Measurements from ENCODE around the gene BMP10.

Gene BMP10

DNA sequence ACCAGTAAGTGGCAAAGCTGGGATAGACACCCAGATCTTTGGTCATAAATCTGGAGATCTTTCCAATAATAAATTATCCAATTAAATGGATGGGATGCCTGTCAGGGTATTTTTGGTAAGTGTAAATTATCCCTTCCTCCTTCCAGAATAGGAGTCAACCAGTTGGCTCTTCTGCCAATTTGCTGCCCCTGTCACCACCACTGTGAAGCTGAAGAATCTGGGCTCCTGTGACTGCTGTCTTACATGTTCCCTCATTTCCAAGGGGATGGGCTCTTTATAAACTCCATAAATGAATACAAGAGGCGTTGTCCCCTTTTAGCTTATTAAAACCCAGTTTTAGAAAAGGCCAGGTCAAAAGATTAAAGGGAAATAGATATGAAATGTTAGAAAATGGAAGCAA is 17.8 kb upstream of the BMP10 start:
- DNase-seq, result no peak

- DNase-seq, result no peak
Observed at GRCh38 chr2:68888038-68888704, 17.0 kb upstream of the BMP10 start.

DNA sequence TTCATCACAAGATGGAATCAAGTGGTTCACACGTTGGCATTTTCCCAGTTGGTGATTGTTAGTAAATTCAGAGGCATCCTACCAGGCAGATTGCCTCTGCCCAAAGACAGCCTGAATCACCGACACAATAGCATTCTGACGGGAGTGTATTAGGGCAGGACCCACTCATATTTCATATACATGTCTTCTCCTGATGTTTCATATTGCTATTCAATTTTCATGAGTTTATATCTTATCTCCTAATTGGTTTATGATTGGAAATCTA is 14.5 kb upstream of the BMP10 start:
- DNase-seq, result no peak

DNA sequence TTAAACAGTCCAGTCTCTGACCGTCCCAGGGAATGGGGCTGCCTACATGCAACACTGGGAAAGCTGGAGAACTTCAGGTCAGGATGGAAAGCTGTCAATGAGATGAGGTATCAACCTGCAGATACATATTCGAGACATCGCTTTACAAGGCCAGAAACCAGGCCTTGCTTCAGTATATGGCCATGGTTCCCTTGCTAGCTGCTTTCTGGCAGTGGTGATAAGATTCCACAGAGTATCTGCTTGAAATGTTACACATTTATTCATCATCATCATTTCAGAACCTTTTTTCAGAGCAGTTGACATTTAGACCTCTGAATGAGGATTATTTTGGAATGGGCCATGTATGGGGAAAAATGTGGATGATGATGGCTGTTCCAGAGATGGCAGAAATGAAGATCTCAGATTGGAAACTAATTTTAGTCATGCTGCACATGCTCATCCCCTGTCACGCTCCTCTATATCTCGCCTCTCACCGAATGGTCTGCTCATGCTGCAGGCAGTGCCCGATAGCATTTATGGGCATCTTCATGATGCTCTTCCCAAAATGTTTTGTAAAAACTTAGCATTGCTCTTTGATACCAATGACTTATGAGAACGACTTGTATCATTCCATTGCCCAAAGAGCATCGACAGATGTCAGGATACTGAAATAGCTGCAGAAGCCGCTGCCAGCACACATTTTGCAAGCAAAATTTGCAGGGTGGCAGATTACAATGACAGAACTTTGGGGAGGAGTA is 14.0 kb upstream of the BMP10 start:
- DNase-seq, result no peak

DNA sequence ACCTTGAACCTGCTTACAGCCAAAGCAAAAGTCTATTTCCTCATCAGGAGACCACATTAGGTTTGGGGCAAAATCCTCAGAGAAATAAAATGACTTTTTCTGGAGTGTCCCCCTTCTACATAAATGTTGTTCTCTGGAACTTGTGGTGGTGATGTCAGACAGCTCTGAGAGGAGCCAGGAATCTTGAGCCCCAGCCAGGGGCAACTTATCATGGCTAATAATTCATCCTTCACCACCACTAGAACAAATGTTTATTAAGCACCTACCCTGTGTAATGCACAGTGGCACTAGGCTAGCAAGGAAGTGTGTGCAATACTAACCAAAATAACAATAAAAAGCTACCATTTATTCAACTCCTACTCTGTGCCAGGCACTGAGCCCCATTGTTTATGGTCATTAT is 9.0 kb upstream of the BMP10 start:
- no peak for DNase-seq

DNA sequence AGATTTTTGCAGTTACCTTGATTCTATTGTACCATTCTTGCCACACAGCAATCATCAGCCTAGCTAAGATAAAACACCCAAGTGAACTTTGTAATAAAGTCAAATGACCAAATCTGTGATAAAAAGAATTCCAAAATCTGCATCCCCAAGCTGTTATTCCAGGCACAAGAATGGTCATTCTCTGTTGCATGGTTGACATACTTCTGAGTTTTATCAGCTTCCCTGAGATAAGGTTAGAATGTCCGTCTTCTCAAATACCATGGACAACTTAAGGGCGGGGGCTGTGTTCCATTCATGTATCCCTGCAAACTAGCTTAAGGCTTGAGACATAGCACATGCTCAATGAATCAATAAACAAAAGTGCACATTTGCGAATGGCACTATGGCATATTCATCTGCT is 8.1 kb upstream of the BMP10 start:
- DNase-seq, result no peak

DNA sequence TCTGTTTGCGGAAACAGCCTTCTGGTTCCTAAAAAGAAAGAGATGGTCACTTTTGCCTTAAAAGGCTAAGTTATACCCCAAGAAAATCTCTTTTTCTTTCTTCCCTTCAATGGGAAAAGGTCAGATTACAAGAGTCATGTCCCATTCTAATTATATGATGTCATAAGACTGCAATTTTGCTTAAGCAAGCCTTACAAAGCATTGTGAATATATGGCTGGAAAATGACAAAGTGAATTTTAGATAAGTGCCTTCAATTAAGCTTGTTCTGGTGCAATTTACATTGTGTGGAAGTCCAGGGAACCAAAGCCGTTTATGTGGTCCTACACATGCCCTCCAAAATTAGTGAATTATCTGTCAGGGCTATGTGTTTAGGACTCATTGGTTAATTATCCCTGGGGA is 7.6 kb upstream of the BMP10 start:
- DNase-seq, result no peak

DNA sequence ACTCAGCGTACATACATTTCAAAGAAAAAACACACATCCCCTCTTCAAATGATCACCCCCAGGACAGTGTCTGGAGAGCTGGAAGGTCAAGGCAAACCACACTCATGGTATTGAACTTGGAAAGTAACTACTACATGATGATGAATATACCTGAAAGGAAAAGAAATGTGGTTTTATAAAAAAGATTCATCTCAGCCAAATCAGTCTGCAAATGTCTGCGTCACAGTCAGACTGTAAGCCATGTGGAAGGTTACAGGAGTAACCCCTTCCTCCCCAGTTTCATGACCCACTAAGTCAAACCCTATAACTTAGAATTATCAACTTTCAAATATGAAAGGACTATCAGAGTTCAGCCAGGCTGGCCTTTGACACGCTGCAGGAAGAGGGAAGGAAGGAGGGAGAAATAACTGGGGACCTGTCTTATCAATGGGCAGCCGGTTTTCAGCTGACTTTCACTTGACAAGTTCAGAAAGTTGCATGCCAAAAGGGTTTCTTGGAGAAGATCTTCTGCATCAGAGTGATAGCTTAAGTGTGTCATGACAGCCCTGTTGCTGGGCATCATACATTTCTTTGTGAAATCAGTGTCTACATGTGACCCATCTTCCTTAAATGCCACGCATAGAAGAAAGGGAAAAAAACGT is 7.0 kb upstream of the BMP10 start:
- no peak for DNase-seq

GRCh38 chr2:68877079-68877772 is 6.0 kb upstream of the BMP10 start:
- DNase-seq, result no peak

GRCh38 chr2:68870215-68870614 is 982 bp downstream of the BMP10 start:
- DNase-seq, result peak; percentile 51

DNA sequence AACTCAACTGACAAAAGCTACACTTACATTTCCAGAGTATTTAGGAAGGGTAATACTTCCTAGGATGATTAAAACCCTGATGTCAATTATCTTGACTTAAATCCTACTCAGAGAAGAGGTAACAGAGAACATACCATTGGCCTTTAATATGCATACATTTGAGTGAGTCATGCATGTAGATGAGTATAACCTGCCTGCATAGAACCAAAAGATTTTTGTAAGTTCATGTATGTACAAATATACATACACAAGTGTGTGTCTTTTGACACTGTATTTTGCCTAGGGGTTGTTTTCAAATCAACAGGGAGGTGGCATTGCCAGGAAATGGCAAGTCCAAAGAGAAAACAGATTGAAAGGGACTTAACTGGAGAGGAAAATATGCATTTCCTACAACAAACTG is 6.1 kb downstream of the BMP10 start:
- no peak for DNase-seq

GRCh38 chr2:68863996-68864395 is 7.2 kb downstream of the BMP10 start:
- DNase-seq, result no peak

DNA sequence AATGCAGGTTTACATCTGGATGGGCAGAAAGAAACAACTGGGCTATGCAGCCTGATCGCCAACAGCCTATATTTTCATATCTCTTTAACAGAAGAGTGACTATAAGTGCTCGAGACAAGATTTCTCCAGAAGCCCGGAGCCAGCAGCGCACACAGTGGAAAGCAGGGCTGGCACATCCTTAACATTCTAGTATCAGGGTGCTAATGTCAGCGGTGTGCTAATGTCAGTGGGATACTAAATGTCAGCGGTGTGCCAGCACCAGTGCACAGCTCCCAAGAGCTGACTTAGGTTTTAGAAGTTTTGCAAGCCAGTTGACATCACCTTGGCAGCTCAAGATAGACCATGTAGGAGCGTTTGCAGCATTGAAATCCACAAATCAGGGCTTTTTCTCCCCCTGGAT is 8.3 kb downstream of the BMP10 start:
- DNase-seq, result no peak

- DNase-seq, result no peak
Observed at GRCh38 chr2:68861330-68861729, 9.9 kb downstream of the BMP10 start.

DNA sequence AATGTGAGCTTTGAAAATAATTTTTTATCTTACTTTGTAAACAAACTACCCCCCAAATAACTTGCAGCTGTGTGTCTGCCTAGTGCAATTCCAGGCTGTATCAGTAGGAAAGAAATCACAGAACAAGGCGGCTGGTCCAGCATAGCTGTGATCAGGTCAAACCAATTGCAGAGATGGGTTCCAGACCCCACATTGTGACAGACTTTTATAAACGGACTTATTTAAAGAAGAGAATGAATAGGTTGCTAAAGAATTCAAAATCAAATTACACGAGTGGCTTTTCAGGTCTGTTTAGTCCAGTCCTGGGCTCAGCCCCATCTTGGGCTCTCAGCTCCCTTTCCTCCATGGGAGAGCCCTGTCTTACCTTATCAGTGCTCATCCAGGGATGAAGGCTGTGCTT is 11.1 kb downstream of the BMP10 start:
- no peak for DNase-seq

- peak; percentile 9 for DNase-seq
Observed at GRCh38 chr2:68857855-68858456, 13.2 kb downstream of the BMP10 start.

- no peak for DNase-seq
Observed at GRCh38 chr2:68857202-68857845, 13.9 kb downstream of the BMP10 start.

- no peak for DNase-seq
Observed at GRCh38 chr2:68855550-68855949, 15.6 kb downstream of the BMP10 start.

- no peak for DNase-seq
Observed at GRCh38 chr2:68854476-68854875, 16.7 kb downstream of the BMP10 start.

DNA sequence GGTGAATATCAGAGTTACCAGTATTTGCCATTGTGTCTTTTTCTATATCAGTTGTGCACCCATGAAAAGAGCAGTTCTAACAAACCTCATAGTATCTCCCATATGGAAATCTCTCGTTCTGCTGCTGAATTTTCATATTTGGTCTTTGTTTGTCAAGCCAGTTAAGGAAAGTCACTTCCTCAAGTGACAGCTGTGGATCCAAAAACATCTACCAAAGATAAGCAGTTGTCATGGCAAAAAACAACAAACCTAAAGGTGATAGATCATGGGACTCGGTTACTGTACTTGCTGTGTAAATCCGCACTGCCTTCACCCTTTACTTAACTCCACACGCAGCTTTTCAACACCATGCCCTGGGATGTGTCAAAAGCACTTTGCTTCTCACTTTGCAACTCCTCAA is 17.3 kb downstream of the BMP10 start:
- no peak for DNase-seq

DNA sequence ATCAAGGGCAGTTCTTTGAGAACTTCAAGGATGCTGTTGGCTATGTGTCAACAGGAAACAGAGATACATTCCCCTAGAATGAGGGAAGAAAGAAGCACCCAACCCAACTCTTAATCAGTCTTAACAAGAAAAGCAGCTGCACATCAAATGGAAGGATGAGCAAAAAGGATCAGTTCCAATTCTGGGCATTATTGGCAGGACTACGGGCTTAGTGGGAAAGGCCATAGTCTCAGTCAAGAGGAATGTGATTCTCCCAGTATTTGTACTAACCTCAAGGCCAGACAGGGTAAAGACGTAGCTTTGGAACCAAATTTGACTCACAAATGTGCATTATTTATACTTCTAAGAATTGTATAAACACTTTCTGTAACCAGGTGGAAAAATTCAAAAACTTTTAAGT is 18.2 kb downstream of the BMP10 start:
- no peak for DNase-seq

GRCh38 chr2:68850524-68850923 is 20.7 kb downstream of the BMP10 start:
- no peak for DNase-seq

DNA sequence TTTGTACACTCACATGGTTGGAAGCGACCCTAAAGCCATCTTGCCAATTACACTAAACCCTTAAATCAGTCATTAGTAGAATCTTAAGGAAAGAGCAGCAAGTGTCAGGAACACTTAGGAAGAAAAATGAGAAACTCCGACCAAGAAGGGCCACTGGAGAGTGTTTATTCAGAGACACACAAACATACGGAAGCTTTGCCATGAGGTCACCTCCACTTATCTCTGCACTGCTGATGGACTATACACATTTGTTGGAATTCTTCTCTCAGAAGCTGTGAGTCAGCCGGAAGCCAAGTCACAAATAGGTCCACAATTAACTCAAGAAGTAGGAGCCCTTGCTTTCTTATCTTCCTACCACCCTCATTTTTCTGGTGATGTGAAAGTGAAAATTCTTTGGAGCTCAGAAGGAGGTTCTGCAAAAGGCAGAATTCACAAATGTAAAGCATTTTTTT is 21.6 kb downstream of the BMP10 start:
- peak; percentile 89 for DNase-seq

Data from DMS53 (cell line).